ENCODE measurements around the gene NOXO1.

NOXO1 gene

GRCh38 chr16:1981398-1981836, at the start of gene NOXO1:
TSS of gene NOXO1 (minus strand) at chr16:1981469. CDS start at chr16:1981179, 290 bp downstream.
- DNase-seq (ENCODE audit: low read depth in 4 of 4, low spot score in 1 of 4): no peak

GRCh38 chr16:2030036-2030435, 48.8 kb upstream of the NOXO1 start:
- no peak for DNase-seq (ENCODE audit: low read depth in 4 of 4, low spot score in 1 of 4)

- no peak for DNase-seq (ENCODE audit: low read depth in 4 of 4, low spot score in 1 of 4)
Observed at GRCh38 chr16:2029350-2029749, 48.1 kb upstream of the NOXO1 start.

- DNase-seq (ENCODE audit: low read depth in 4 of 4, low spot score in 1 of 4): no peak
Observed at GRCh38 chr16:2028620-2029220, 47.5 kb upstream of the NOXO1 start.

- no peak for DNase-seq (ENCODE audit: low read depth in 4 of 4, low spot score in 1 of 4)
Observed at GRCh38 chr16:2028146-2028545, 46.9 kb upstream of the NOXO1 start.

- DNase-seq (ENCODE audit: low read depth in 4 of 4, low spot score in 1 of 4): no peak
Observed at GRCh38 chr16:2027024-2028010, 46.0 kb upstream of the NOXO1 start.

GRCh38 chr16:2026461-2027023, 45.3 kb upstream of the NOXO1 start, which contains the start of gene NHERF2:
TSS of gene NHERF2 (plus strand) at chr16:2026902. CDS start at chr16:2027006, 104 bp downstream.
- no peak for DNase-seq (ENCODE audit: low read depth in 4 of 4, low spot score in 1 of 4)

GRCh38 chr16:2025878-2026460, 44.7 kb upstream of the NOXO1 start:
- no peak for DNase-seq (ENCODE audit: low read depth in 4 of 4, low spot score in 1 of 4)

- no peak for DNase-seq (ENCODE audit: low read depth in 4 of 4, low spot score in 1 of 4)
Observed at GRCh38 chr16:2025251-2025650, 44.0 kb upstream of the NOXO1 start.

- no peak for DNase-seq (ENCODE audit: low read depth in 4 of 4, low spot score in 1 of 4)
Observed at GRCh38 chr16:2024032-2024420, 42.8 kb upstream of the NOXO1 start.

- DNase-seq (ENCODE audit: low read depth in 4 of 4, low spot score in 1 of 4): peak; percentile 88 to 99 (median 92)
Observed at GRCh38 chr16:2023092-2024031, 42.1 kb upstream of the NOXO1 start.

GRCh38 chr16:2022723-2023091, 41.4 kb upstream of the NOXO1 start:
- DNase-seq (ENCODE audit: low read depth in 4 of 4, low spot score in 1 of 4): no peak

- DNase-seq (ENCODE audit: low read depth in 4 of 4, low spot score in 1 of 4): no peak
Observed at GRCh38 chr16:2019921-2020831, 38.9 kb upstream of the NOXO1 start.

- no peak for DNase-seq (ENCODE audit: low read depth in 4 of 4, low spot score in 1 of 4)
Observed at GRCh38 chr16:2019518-2019920, 38.2 kb upstream of the NOXO1 start, which contains the start of gene NPW. TSS of gene NPW (plus strand) at chr16:2019785.

GRCh38 chr16:2016407-2016922, 35.2 kb upstream of the NOXO1 start:
- DNase-seq (ENCODE audit: low read depth in 4 of 4, low spot score in 1 of 4): no peak

GRCh38 chr16:2015947-2016208, 34.6 kb upstream of the NOXO1 start:
- no peak for DNase-seq (ENCODE audit: low read depth in 4 of 4, low spot score in 1 of 4)

GRCh38 chr16:2015117-2015946, 34.1 kb upstream of the NOXO1 start:
- no peak for DNase-seq (ENCODE audit: low read depth in 4 of 4, low spot score in 1 of 4)

GRCh38 chr16:2013527-2013926, 32.3 kb upstream of the NOXO1 start:
- no peak for DNase-seq (ENCODE audit: low read depth in 4 of 4, low spot score in 1 of 4)

Measured in stimulated activated CD4-positive, alpha-beta T cell treated with anti-CD3 and anti-CD28 coated beads, Interleukin-1b, Interleukin-23, amount 100 ng/mL, for 24 hours (primary cell).